ENCODE data around the gene ONECUT1. TPM values are rescaled to one million over a fixed set of nuclear protein-coding genes. Genes with fewer than 3 reads are reported as not detected.

ONECUT1 gene
- total RNA-seq, 1 experiment from 2014 or later, result 0.14 TPM

DNA sequence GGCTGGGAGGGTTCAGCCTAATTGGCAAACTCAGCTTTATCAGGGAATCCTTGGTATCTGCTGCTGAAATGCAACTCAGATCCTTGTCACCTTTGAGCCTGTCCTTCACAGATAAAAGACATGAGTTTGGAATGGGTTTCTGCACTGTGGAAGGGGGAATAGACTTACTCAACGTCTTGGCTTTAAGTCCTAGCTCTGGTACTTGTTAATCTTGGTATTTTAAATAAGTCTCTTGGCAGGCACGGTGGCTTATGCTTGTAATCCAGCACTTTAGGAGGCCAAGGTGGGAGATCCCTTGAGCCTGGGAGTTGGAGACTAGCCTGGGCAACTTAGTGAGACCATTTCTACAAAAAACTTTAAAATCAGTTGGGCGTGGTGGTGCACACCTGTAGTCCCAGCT is 55.8 kb downstream of the ONECUT1 start:
- no peak overlapping the region for H3K4me3 ChIP-seq
- H3K9me3 ChIP-seq (replicated peaks), result no peaks in the 10 kb centered on the region
- DNase-seq, result no peak

DNA sequence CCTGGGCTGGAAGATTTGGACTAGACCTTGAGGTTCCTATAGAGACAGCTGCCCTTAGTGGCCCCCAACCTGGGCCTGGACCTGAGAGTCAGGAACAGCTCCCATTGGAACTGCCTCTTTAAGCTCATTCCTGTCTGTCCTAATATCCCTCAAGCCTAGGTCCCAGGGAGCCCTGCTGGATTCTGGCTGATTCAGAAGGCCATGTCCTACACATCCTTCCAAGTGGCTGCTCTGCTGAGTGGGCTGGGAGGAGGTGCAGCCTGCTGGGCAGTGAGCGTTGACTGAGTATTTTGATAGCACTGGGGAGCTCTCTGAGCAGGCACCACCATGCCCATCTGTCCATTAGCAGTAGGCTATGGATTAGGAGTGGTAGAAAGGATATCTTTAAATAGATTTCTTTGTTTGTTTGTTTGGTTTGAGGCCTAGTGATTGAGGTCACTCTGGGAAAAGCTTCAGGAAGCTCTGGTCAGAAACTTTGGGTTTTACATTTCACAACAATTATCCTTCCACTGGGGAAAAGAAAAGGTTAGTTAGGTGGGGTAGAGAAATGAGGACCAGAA is 56.4 kb downstream of the ONECUT1 start:
- H3K27me3 ChIP-seq, result peaks cover 4% of the 10 kb centered on the region
- H3K4me1 ChIP-seq, result peaks cover 3% of the 10 kb centered on the region
- H3K36me3 ChIP-seq, result no peaks in the 10 kb centered on the region
- H3K27ac ChIP-seq, result no peak overlapping the region
- DNase-seq, result peak in 1 of 2 experiments; percentile 11
- H3K9me3 ChIP-seq (replicated peaks), result no peaks in the 10 kb centered on the region
- no peak overlapping the region for H3K4me3 ChIP-seq

More for the DNA sequence above, 55.8 kb downstream of the ONECUT1 start:
- H3K36me3 ChIP-seq, result no peaks in the 10 kb centered on the region
- no peak overlapping the region for H3K27ac ChIP-seq
- peaks cover 4% of the 10 kb centered on the region for H3K27me3 ChIP-seq
- H3K4me1 ChIP-seq, result no peaks in the 10 kb centered on the region

DNA sequence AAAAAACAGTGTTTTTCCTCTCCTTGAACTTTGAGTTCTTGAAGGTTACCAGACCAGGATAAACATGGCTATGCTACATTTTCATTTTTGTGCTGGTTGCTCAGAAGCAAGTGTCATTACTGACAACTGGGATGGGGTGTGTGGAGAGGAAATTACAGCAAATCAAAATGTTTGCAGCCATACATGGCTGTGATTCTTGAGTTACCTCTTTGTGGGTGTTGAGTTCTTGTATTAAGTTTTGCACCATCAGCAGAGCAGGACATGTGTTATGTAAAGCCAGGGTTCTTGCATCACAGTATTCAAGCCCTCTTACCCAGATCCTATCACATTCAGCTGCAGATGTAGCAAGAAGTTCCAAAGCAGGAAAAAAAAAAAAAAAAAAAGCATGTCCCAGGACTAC is 57.0 kb downstream of the ONECUT1 start:
- H3K27ac ChIP-seq, result no peak overlapping the region
- DNase-seq, result no peak
- H3K4me1 ChIP-seq, result peaks cover 3% of the 10 kb centered on the region
- H3K9me3 ChIP-seq (replicated peaks), result no peaks in the 10 kb centered on the region
- no peak overlapping the region for H3K4me3 ChIP-seq
- peaks cover 2% of the 10 kb centered on the region for H3K27me3 ChIP-seq
- no peaks in the 10 kb centered on the region for H3K36me3 ChIP-seq

DNA sequence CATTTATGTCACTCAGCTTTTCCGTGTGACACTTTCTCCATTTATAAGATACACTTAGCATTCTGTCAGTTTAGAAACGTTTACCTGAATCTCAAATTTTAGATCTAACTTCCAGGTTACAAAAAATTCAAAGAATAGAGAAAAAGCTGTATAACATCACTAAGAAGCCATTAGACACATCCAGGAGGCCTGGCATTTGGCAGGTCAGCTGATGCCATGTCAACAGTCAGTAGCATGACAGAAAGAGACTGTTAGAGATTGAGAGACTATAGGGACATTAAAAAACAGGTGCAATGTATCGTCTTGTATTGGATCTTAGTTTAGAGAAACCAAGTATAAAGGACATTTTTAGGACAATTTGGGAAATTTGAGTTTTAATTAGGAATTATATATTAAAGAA is 57.6 kb downstream of the ONECUT1 start:
- no peaks in the 10 kb centered on the region; the same call in 1 of the 2 replicates for H3K27me3 ChIP-seq
- no peaks in the 10 kb centered on the region for H3K36me3 ChIP-seq
- H3K9me3 ChIP-seq (replicated peaks), result no peaks in the 10 kb centered on the region
- DNase-seq, result no peak
- H3K4me1 ChIP-seq, result peaks cover 3% of the 10 kb centered on the region
- no peak overlapping the region for H3K27ac ChIP-seq
- no peak overlapping the region for H3K4me3 ChIP-seq

DNA sequence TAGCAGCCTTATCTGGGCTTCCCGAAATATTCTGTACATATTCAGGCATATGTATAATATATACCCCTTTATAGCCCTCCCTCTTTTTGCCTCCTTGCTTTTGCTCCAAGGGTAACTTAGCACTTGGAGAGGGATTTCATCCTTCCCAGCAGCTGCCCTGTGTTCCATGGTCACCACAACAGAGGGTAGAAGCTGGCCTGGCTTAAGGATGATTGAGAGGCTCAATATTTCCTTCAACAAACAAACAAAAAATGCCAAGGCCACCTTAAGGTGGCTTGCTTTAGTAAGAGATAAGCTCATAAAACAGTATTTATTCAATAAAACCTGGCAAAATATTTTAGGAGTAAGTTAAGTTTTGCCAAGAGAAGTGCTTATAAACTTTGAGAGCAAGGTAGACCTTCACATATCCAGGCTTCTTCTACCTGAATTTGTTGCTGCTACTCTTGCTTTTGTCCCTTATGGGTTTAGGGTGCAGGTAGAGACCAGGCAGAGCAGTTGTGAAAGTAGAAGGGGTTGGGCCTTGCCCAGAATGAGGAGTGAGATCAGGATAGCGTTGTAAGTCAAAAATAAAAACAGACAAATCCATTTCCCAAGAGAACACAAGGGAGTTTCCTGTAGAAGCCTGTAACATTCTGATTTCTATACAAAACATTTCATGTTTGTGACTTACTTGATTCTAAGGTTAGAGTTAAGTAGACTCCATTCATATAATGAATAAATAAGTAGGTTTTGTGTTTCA is 58.2 kb downstream of the ONECUT1 start:
- Histone ChIP-seq H3K4me1 (peaks cover 3% of the 10 kb centered on the region), H3K27me3 (no peaks in the 10 kb centered on the region; the same call in 1 of the 2 replicates), H3K9me3 (replicated peaks) (no peaks in the 10 kb centered on the region), H3K27ac (no peak overlapping the region), H3K36me3 (no peaks in the 10 kb centered on the region), H3K4me3 (no peak overlapping the region)
- DNase-seq, result no peak

DNA sequence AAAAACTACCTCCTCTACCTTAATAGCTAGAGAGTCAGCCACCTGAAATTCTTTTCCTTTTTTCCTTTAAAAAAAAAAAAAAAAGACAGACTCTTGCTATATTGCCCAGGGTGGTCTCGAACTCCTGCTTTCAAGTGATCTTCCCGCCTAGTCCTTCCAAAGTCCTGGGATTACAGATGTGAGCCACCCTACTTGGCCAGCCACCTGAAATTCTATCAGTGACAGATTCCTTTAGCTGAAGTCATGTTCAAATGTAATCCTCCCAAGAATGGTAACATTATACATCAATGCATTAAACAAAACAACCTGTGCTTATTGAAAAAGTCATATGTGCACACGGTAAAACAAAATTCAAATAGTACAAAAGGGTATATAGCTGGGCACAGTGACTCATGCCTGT is 59.1 kb downstream of the ONECUT1 start:
- Histone ChIP-seq H3K4me3 (no peak overlapping the region), H3K27me3 (no peaks in the 10 kb centered on the region; the same call in 1 of the 2 replicates), H3K4me1 (peaks cover 3% of the 10 kb centered on the region), H3K27ac (no peak overlapping the region), H3K36me3 (no peaks in the 10 kb centered on the region), H3K9me3 (replicated peaks) (no peaks in the 10 kb centered on the region)
- no peak for DNase-seq

DNA sequence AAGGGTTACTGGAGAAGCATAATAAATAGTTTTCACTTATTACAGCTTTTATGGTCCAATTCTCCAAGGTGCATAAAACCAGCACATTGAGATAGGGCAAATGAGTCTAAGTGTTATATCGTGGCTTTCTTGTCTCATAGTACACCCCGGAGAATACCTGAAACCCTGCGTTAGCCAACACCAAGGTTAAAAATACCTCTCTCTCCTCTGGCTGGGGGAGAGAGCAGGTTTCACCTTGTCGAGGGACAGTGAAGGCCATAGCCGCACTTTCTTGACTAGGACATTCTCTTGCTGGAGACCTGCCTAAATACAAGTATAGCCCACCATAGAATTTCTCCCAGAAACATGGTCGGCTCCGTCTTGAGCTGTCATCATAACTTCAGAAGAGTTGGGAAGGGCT is 59.5 kb downstream of the ONECUT1 start:
- peaks cover 3% of the 10 kb centered on the region for H3K4me1 ChIP-seq
- no peak overlapping the region for H3K4me3 ChIP-seq
- H3K27me3 ChIP-seq, result no peaks in the 10 kb centered on the region; the same call in 1 of the 2 replicates
- H3K27ac ChIP-seq, result no peak overlapping the region
- H3K9me3 ChIP-seq (replicated peaks), result no peaks in the 10 kb centered on the region
- H3K36me3 ChIP-seq, result no peaks in the 10 kb centered on the region
- DNase-seq, result no peak

DNA sequence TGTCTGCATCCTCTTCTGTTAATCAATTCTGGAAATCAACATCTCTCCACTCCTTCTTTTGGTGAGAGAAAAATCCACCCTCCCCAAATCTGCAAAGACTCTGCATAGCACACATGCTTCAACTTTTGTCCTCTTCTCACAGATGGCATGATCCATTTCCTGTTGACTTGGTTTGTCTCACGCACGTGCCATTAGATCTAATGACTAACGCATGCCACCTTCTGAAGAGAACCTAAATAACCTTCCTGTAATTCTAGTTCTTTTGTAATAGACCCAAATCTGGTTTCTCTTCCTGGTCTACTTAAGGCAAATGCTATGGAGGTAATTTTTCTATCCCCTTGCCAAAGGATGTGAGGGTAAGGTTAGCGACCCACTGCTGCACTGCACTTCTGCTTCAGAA is 60.0 kb downstream of the ONECUT1 start:
- H3K9me3 ChIP-seq (replicated peaks), result 0 out of 2 replicates have a peak, but pooled peaks cover 1% of the 10 kb centered on the region
- no peaks in the 10 kb centered on the region; the same call in 1 of the 2 replicates for H3K27me3 ChIP-seq
- no peak for DNase-seq
- H3K27ac ChIP-seq, result no peak overlapping the region
- no peak overlapping the region for H3K4me3 ChIP-seq
- H3K4me1 ChIP-seq, result peaks cover 3% of the 10 kb centered on the region
- no peaks in the 10 kb centered on the region for H3K36me3 ChIP-seq

DNA sequence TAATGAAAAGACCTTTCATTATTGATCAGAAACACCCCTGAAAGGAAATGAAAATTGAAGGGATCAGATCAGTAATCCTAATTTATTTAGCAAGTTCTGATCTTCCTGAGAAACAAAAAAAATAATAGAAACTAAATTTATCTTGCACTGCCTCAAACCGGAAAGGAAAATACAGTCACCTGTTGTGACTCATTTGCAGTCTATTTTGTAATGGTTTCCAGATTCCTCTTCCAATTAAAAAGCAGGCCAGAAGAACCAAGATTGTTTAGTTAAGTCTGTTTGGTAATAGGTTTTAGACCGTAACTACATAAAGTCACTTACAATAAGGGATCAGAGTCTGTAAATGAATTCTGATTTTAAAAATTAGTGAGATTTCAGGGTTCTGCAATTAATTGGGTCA is 61.2 kb downstream of the ONECUT1 start:
- Histone ChIP-seq H3K27me3 (no peaks in the 10 kb centered on the region; the same call in 1 of the 2 replicates), H3K4me3 (no peak overlapping the region), H3K36me3 (no peaks in the 10 kb centered on the region), H3K4me1 (peaks cover 3% of the 10 kb centered on the region), H3K27ac (no peak overlapping the region), H3K9me3 (replicated peaks) (0 out of 2 replicates have a peak, but pooled peaks cover 3% of the 10 kb centered on the region)
- DNase-seq, result no peak

DNA sequence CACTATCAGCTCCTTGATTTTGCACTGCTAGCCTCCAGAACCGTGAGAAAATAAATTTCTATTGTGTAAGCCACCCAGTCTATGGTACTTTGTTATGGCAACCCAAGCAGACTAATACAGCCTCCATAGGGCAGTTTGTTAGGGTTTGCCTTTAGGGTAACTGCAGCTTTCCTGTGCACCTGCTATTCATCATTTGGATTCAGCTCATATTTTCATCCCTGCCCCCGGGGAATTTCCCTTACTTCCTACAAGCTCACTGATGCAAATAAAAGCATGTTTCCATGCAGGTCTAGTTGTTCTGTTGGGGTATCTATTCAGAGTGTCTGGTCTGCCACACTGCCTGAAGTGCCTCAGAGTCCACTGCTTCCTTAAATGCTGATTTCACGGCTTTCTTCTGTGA is 62.3 kb downstream of the ONECUT1 start:
- 0 out of 2 replicates have a peak, but pooled peaks cover 3% of the 10 kb centered on the region for H3K9me3 ChIP-seq (replicated peaks)
- H3K27ac ChIP-seq, result no peak overlapping the region

DNA sequence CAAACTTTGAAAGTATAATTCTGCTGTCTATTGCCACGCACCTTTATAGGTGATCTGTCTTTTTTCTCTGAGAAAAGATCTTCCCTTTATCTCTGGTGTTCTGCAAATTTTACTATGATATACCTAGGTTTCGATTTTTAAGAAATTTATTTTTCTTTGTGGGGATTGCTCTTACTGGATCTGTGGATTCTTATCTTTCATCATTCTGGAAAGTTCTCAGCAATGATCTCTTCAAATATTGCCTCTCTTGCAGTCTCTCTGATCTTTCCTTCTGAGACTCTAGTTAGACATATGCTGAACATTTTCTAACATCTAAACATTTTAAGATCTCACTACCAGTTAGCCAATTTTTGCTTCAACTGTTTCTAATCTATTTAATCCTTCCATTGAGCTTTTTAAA is 63.9 kb downstream of the ONECUT1 start:
- Histone ChIP-seq H3K4me3 (no peak overlapping the region), H3K36me3 (no peaks in the 10 kb centered on the region), H3K27ac (no peak overlapping the region), H3K27me3 (no peaks in the 10 kb centered on the region; the same call in 1 of the 2 replicates), H3K9me3 (replicated peaks) (0 out of 2 replicates have a peak, but pooled peaks cover 3% of the 10 kb centered on the region), H3K4me1 (peaks cover 3% of the 10 kb centered on the region)
- DNase-seq, result no peak

More for the DNA sequence above, 62.3 kb downstream of the ONECUT1 start:
- H3K4me1 ChIP-seq, result peaks cover 3% of the 10 kb centered on the region
- no peak overlapping the region for H3K4me3 ChIP-seq
- H3K36me3 ChIP-seq, result no peaks in the 10 kb centered on the region
- peak in 1 of 2 experiments; percentile 19 for DNase-seq
- no peaks in the 10 kb centered on the region; the same call in 1 of the 2 replicates for H3K27me3 ChIP-seq

DNA sequence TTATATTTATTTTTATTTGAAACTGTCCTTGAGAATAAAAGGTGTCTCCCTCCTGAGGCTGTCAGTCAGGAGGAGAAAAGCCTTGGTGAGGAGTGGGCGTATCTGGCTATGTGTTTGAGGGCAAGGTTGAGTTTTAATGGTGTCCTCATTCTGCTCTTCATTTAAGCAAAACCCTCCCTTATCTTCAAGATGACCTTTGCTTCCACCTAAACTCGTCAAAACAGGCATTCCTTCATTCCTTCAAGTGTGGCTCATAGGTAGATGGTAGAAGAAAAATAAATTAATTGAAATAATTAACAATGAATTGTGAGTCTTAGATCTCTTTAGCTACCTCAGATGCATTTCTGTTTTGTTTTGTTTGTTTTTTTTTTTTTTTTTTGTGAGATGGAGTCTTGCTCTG is 71.6 kb downstream of the ONECUT1 start:
- Histone ChIP-seq H3K4me3 (no peak overlapping the region), H3K27me3 (no peaks in the 10 kb centered on the region), H3K9me3 (replicated peaks) (no peaks in the 10 kb centered on the region), H3K4me1 (no peaks in the 10 kb centered on the region), H3K36me3 (no peaks in the 10 kb centered on the region), H3K27ac (no peak overlapping the region)
- DNase-seq, result no peak

DNA sequence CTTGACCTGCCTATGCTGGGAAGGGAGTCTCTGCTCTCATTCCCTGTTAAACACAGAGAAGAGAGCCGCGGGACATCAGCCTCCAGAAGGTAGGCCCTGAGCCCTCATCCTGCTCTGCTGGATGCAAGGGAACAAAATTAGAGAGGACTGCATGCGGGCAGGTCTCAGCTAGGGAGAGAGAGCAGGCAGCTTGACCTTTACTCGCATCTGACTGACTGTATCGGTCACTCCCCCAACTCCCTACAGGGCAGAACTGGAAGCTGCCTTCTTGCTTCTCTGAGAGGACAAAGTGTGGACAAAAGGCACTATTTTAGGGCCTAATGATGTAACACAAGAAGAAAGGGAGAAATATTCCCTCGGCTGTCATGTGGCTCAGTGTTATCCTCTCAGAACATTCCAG is 72.2 kb downstream of the ONECUT1 start:
- H3K4me1 ChIP-seq, result no peaks in the 10 kb centered on the region
- H3K4me3 ChIP-seq, result no peak overlapping the region
- H3K9me3 ChIP-seq (replicated peaks), result no peaks in the 10 kb centered on the region
- no peak overlapping the region for H3K27ac ChIP-seq
- DNase-seq, result no peak
- H3K36me3 ChIP-seq, result no peaks in the 10 kb centered on the region
- no peaks in the 10 kb centered on the region for H3K27me3 ChIP-seq

DNA sequence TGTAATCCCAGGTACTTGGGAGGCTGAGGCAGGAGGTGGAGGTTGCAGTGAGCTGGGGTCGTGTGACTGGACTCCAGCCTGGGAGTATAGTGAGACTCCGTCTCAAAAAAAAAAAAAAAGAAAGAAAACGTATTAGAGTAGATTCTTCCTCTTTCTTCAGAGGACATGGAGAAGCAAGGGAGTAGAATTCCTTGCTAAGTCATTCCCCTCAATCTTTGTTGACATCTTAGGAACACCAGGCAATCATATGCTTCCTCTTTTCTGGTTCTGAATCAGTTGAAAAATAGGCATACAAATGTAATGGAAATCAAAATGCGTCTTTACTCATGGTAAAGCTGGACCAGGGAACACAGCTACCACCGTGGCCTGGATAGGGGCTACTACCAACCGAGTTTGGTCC is 72.7 kb downstream of the ONECUT1 start:
- Histone ChIP-seq H3K4me1 (no peaks in the 10 kb centered on the region), H3K4me3 (no peak overlapping the region), H3K27me3 (no peaks in the 10 kb centered on the region), H3K9me3 (replicated peaks) (no peaks in the 10 kb centered on the region), H3K27ac (no peak overlapping the region), H3K36me3 (no peaks in the 10 kb centered on the region)
- no peak for DNase-seq

DNA sequence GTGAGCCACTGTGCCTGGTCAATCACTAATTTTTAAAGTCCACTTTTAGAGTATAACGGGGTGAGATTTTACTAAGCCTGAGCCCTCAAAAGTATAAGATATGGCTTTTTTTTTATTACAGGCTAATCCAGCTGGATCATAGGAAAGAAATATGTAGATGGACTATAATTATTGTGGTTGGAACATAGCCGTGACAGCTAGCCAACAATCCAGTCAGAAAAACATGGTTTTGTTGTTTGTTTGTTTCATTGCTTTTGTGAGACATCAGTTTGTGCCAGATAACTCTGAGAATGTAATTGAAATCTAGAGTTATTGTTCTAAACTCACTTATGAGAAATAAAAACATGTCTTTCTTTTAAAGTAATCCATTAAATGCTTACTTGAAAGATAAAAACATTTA is 73.6 kb downstream of the ONECUT1 start:
- Histone ChIP-seq H3K9me3 (replicated peaks) (no peaks in the 10 kb centered on the region), H3K36me3 (no peaks in the 10 kb centered on the region), H3K27ac (no peak overlapping the region), H3K27me3 (no peaks in the 10 kb centered on the region), H3K4me3 (no peak overlapping the region), H3K4me1 (no peaks in the 10 kb centered on the region)
- DNase-seq, result no peak
